PC-3 (cell line): ENCODE measurements around the gene CORO2B. TPM values are rescaled to one million over a fixed set of nuclear protein-coding genes. Genes with fewer than 3 reads are reported as not detected.

Experiments
- ATAC-seq: fragments of 200-7000 bp; cut with Tn5 transposase; 2 replicates; pipeline ENCODE4 v1.9.1; 2020; ENCODE audit warnings: mild to moderate bottlenecking, moderate library complexity
- BruUV-seq: library from RNA; stranded (reverse); fragments of 400-500 nt; replicated peaks from 2 replicates; lab custom pipeline; 2021; lab: Mats Ljungman, UMichigan
- CTCF ChIA-PET: fragments of 300-600 bp; sonication (Branson Sonifier 250); formaldehyde crosslinking; loops from one replicate; lab custom pipeline; 2022; ENCODE audit warnings: antibody characterized with exemption; lab: Charles Lee
- POLR2A ChIA-PET: fragments of 300-600 bp; sonication (Branson Sonifier 250); formaldehyde crosslinking; loops from one replicate; lab custom pipeline; 2022; ENCODE audit warnings: antibody characterized with exemption; ENCODE audit not compliant: unreplicated experiment; lab: Charles Lee
- DNase-seq: peaks from one replicate; pipeline ENCODE4 v3.0.0-alpha.2; 2015
- H2AFZ ChIP-seq: fragments of 300-600 bp; sonication (generic); 2 replicates; pipeline ENCODE4 v1.6.0; 2016; ENCODE audit warnings: antibody characterized with exemption, low read length
- H3F3A ChIP-seq: fragments of 300-600 bp; sonication (generic); one replicate; pipeline ENCODE4 v1.6.0; 2017; ENCODE audit warnings: antibody characterized with exemption, low read length, control low read depth, mild to moderate bottlenecking; ENCODE audit not compliant: unreplicated experiment
- H3K27ac ChIP-seq: fragments of 300-600 bp; sonication (generic); 2 replicates; pipeline ENCODE4 v1.5.1; 2016; ENCODE audit warnings: mild to moderate bottlenecking, low read length
- H3K27me3 ChIP-seq: fragments of 300-600 bp; sonication (generic); 2 replicates; pipeline ENCODE4 v1.6.1; 2016; ENCODE audit warnings: low read length, mixed read lengths
- H3K36me3 ChIP-seq: fragments of 300-600 bp; sonication (generic); 2 replicates; pipeline ENCODE4 v1.6.1; 2016; ENCODE audit warnings: low read depth, mixed run types, low read length, mixed read lengths
- H3K4me1 ChIP-seq: fragments of 300-600 bp; sonication (generic); 2 replicates; pipeline ENCODE4 v1.5.1; 2016; ENCODE audit warnings: low read length; ENCODE audit not compliant: insufficient read depth
- H3K4me2 ChIP-seq: fragments of 300-600 bp; sonication (generic); 2 replicates; pipeline ENCODE4 v1.6.0; 2016; ENCODE audit warnings: low read length
- H3K4me3 ChIP-seq: fragments of 300-600 bp; sonication (generic); 2 replicates; pipeline ENCODE4 v1.5.1; 2016; ENCODE audit warnings: mild to moderate bottlenecking, low read length, mixed read lengths
- H3K79me2 ChIP-seq: fragments of 300-600 bp; sonication (generic); 2 replicates; pipeline ENCODE4 v1.6.1; 2017; ENCODE audit warnings: low read length, mixed read lengths
- H3K9ac ChIP-seq: fragments of 300-600 bp; sonication (generic); 2 replicates; pipeline ENCODE4 v1.6.0; 2016; ENCODE audit warnings: mild to moderate bottlenecking, low read length
- H3K9me2 ChIP-seq: fragments of 300-600 bp; sonication (generic); replicated peaks from 2 replicates; pipeline ENCODE4 v1.6.1; 2016; ENCODE audit warnings: mixed run types, low read length, mixed read lengths
- H3K9me3 ChIP-seq: fragments of 300-600 bp; sonication (generic); 2 replicates; pipeline ENCODE4 v1.6.1; 2016; ENCODE audit warnings: low read length, mixed read lengths
- H4K20me1 ChIP-seq: fragments of 300-600 bp; sonication (generic); 2 replicates; pipeline ENCODE4 v1.6.1; 2016; ENCODE audit warnings: low read length, mixed read lengths
- CTCF ChIP-seq: fragments of 300-600 bp; sonication (generic); conservative IDR thresholded peaks from 2 replicates; pipeline ENCODE4 v1.5.1; 2017; ENCODE audit warnings: antibody characterized with exemption, low read depth, mild to moderate bottlenecking, low read length
- EZH2 ChIP-seq: fragments of 300-600 bp; sonication (generic); IDR thresholded peaks from one replicate; pipeline ENCODE4 v1.6.1; 2017; ENCODE audit warnings: antibody characterized with exemption, mild to moderate bottlenecking, low read length; ENCODE audit not compliant: unreplicated experiment
- EZH2phosphoT487 ChIP-seq: fragments of 300-600 bp; sonication (generic); IDR thresholded peaks from 2 replicates; pipeline ENCODE4 v1.6.1; 2018; ENCODE audit warnings: mild to moderate bottlenecking, antibody characterized with exemption, low read length, borderline replicate concordance
- intact Hi-C: fragments of 100-400 bp; cut with micrococcal nuclease; formaldehyde crosslinking; loops from 2 replicates; pipeline ENCODE4 v1.9.0; 2023
- total RNA-seq: library from RNA; depleted of rRNA; stranded (reverse); fragments of >200 nt; gene quantifications from 2 replicates; pipeline ENCODE4 v1.2.3, GENCODE V29; 2014

Gene CORO2B
- total RNA-seq, 1 experiment from 2014 or later, result 0.66 TPM

GRCh38 chr15:68706256-68706655, 127.5 kb downstream of the CORO2B start:
- ChIA-PET CTCF (no interaction called here), POLR2A (no interaction called here)
- Histone ChIP-seq H3F3A (no peaks in the 10 kb centered on the region), H4K20me1 (no peaks in the 10 kb centered on the region), H3K4me3 (no peak overlapping the region), H3K9me2 (no peaks in the 10 kb centered on the region), H3K9ac (no peak overlapping the region), H3K4me1 (no peaks in the 10 kb centered on the region), H3K9me3 (no peaks in the 10 kb centered on the region), H3K27ac (no peak overlapping the region), H2AFZ (no peak overlapping the region), H3K27me3 (no peaks in the 10 kb centered on the region), H3K79me2 (no peaks in the 10 kb centered on the region), H3K36me3 (no peaks in the 10 kb centered on the region), H3K4me2 (no peak overlapping the region)
- ATAC-seq, result no peak
- TF ChIP-seq EZH2 (no peak), EZH2phosphoT487 (no peak), CTCF (no peak)
- no peak for DNase-seq
- BruUV-seq, result no TSS peak
- intact Hi-C loops, result no loop called here

- no peak overlapping the region for H3K4me2 ChIP-seq
- BruUV-seq, result no TSS peak
- no peaks in the 10 kb centered on the region for H3K4me1 ChIP-seq
- no peaks in the 10 kb centered on the region for H3K79me2 ChIP-seq
- no peaks in the 10 kb centered on the region for H3K36me3 ChIP-seq
- H3K4me3 ChIP-seq, result no peak overlapping the region
- ATAC-seq (no peak), DNase-seq (no peak)
- no peaks in the 10 kb centered on the region for H3K9me2 ChIP-seq
- ChIA-PET POLR2A (no interaction called here), CTCF (no interaction called here)
- H3F3A ChIP-seq, result no peaks in the 10 kb centered on the region
- intact Hi-C loops, result no loop called here
- no peak overlapping the region for H3K27ac ChIP-seq
- no peaks in the 10 kb centered on the region for H3K27me3 ChIP-seq
- no peak for TF ChIP-seq CTCF
- no peak for TF ChIP-seq EZH2
- TF ChIP-seq EZH2phosphoT487, result no peak
- no peaks in the 10 kb centered on the region for H3K9me3 ChIP-seq
- no peak overlapping the region for H2AFZ ChIP-seq
- no peak overlapping the region for H3K9ac ChIP-seq
- no peaks in the 10 kb centered on the region for H4K20me1 ChIP-seq
These were observed 128.1 kb downstream of the CORO2B start for GRCh38 chr15:68706931-68707330.

- Histone ChIP-seq H3K9ac (no peak overlapping the region), H3K9me2 (no peaks in the 10 kb centered on the region), H3K9me3 (no peaks in the 10 kb centered on the region), H3K4me2 (no peak overlapping the region), H2AFZ (no peak overlapping the region), H4K20me1 (no peaks in the 10 kb centered on the region), H3K27me3 (no peaks in the 10 kb centered on the region), H3K4me1 (no peaks in the 10 kb centered on the region), H3K79me2 (no peaks in the 10 kb centered on the region), H3F3A (no peaks in the 10 kb centered on the region), H3K27ac (no peak overlapping the region), H3K36me3 (no peaks in the 10 kb centered on the region), H3K4me3 (no peak overlapping the region)
- intact Hi-C loops, result no loop called here
- POLR2A ChIA-PET, result no interaction called here
- ATAC-seq (no peak), DNase-seq (no peak)
- CTCF ChIA-PET, result no interaction called here
- no peak for TF ChIP-seq CTCF
- TF ChIP-seq EZH2phosphoT487, result no peak
- no peak for TF ChIP-seq EZH2
- no TSS peak for BruUV-seq
These were observed 128.6 kb downstream of the CORO2B start for GRCh38 chr15:68707386-68707785.
